Peyer's patch (tissue), 4 donors: ENCODE results near the gene RABEPK.

ENCODE experiments used
- POLR2A ChIP-seq, 2 donors: fragments of 450-650 bp; IDR thresholded peaks; one replicate each; pipeline ENCODE4 v1.5.1; 2017; ENCODE audit warnings: antibody characterized with exemption in 2 of 2, mild to moderate bottlenecking in 2 of 2, moderate library complexity in 2 of 2
- TF ChIP-seq, protein P1 (sequence below), 6 experiments: fragments of 450-650 bp in 4 of 6; fragments of 200-600 bp in 2 of 6; sonication (generic) in 1 of 6; IDR thresholded peaks; one replicate each; pipeline ENCODE4 v1.5.1; 2017 to 2019; ENCODE audit warnings: antibody characterized with exemption in 6 of 6, mild to moderate bottlenecking in 3 of 6, moderate library complexity in 1 of 6

DNA sequence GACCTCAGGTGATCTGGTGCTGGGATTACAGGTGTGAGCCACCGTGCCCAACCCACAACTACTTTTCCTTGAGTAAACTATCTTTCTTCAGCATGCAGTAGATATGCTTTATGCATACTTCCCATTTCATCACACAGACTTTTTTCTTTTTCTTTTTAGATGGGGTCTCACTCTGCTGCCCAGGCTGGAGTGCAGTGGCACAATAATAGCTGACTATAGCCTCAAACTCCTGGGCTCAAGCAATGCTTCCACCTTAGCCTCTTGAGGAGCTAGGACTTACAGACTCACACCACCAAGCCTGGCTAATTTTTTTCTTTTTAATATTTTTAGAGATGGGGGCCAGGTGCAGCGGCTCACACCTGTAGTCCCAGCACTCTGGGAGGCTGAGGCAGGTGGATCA lies 33.6 kb upstream of the RABEPK start:
- TF ChIP-seq, protein P1, sequence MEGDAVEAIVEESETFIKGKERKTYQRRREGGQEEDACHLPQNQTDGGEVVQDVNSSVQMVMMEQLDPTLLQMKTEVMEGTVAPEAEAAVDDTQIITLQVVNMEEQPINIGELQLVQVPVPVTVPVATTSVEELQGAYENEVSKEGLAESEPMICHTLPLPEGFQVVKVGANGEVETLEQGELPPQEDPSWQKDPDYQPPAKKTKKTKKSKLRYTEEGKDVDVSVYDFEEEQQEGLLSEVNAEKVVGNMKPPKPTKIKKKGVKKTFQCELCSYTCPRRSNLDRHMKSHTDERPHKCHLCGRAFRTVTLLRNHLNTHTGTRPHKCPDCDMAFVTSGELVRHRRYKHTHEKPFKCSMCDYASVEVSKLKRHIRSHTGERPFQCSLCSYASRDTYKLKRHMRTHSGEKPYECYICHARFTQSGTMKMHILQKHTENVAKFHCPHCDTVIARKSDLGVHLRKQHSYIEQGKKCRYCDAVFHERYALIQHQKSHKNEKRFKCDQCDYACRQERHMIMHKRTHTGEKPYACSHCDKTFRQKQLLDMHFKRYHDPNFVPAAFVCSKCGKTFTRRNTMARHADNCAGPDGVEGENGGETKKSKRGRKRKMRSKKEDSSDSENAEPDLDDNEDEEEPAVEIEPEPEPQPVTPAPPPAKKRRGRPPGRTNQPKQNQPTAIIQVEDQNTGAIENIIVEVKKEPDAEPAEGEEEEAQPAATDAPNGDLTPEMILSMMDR (IDR thresholded peaks at IDR 0.05): no peak
- TF ChIP-seq POLR2A (IDR thresholded peaks at IDR 0.05): no peak
